Nephron (organoid): ENCODE data around the gene CDT1.
"Not testable (repeated sequence)": the region's sequence is repeated elsewhere in the genome, so short reads cannot be mapped to it uniquely, and the experiment has no call there.

Source experiments
- H3K27ac Mint-ChIP-seq, 3 experiments: 2 replicates each; pipeline ENCODE4 v1.8.0; 2020; ENCODE audit warnings: mixed read lengths in 3 of 3, mild to moderate bottlenecking in 2 of 3, moderate library complexity in 1 of 3
- H3K27me3 Mint-ChIP-seq: 2 replicates; pipeline ENCODE4 v1.8.0; 2021; ENCODE audit warnings: low read depth, mild to moderate bottlenecking, moderate library complexity, mixed read lengths
- H3K36me3 Mint-ChIP-seq: 2 replicates; pipeline ENCODE4 v1.8.0; 2020; ENCODE audit warnings: low read depth, mixed read lengths
- H3K4me1 Mint-ChIP-seq: 2 replicates; pipeline ENCODE4 v1.8.0; 2020; ENCODE audit warnings: mixed read lengths
- H3K4me3 Mint-ChIP-seq, 3 experiments: 2 replicates each; pipeline ENCODE4 v1.8.0; 2020; ENCODE audit warnings: mild to moderate bottlenecking in 3 of 3, mixed read lengths in 3 of 3, moderate library complexity in 2 of 3
- H3K9me3 Mint-ChIP-seq: 2 replicates; pipeline ENCODE4 v1.8.0; 2020; ENCODE audit warnings: mixed read lengths
- TF ChIP-seq, protein P1 (sequence below), 3 experiments: fragments of 200-600 bp; sonication (generic); IDR thresholded peaks; one replicate each; pipeline ENCODE4 v1.5.0; 2021; ENCODE audit warnings: antibody characterized with exemption in 3 of 3; ENCODE audit not compliant: unreplicated experiment in 3 of 3

CDT1 gene

DNA sequence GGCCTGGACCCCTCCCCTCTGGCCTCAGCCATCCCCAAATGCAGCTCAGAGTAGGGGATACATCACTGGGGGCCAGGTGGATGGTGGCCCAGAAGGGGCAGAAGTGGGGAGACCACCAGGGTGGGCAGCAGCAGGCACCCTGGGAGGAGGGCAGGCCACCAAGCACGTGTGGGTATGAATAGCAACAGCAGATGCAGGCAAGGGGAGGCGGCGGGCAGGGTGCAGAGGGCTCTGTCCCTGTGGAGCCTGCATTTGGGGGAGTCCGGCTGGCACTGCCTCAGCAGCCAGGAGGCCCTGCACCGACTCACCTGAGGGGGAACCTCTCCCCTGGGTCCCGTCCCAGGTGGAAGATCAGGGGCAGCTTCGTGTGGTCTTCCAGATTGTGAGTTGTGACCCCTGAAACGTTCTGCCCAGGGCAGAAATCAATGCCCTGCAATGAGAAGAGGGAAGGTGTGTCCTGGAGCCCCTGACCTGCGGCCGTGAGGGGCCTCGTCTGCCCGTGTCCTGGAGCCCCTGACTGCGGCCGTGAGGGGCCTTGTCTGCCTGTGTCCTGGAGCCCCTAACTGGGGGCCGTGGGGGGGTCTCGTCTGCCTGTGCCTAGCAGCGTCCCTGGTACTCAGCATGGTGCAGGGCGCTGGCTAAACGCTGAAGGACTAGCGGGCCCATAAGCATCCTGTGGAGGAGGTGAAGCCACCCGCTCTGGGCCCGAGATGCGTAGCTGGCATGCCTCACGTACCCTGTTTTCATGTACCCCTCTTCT is 18.9 kb downstream of the CDT1 start:
- no peak overlapping the region for H3K27ac Mint-ChIP-seq
- no peaks in the 10 kb centered on the region for H3K4me1 Mint-ChIP-seq
- no peaks in the 10 kb centered on the region for H3K27me3 Mint-ChIP-seq
- TF ChIP-seq, protein P1, sequence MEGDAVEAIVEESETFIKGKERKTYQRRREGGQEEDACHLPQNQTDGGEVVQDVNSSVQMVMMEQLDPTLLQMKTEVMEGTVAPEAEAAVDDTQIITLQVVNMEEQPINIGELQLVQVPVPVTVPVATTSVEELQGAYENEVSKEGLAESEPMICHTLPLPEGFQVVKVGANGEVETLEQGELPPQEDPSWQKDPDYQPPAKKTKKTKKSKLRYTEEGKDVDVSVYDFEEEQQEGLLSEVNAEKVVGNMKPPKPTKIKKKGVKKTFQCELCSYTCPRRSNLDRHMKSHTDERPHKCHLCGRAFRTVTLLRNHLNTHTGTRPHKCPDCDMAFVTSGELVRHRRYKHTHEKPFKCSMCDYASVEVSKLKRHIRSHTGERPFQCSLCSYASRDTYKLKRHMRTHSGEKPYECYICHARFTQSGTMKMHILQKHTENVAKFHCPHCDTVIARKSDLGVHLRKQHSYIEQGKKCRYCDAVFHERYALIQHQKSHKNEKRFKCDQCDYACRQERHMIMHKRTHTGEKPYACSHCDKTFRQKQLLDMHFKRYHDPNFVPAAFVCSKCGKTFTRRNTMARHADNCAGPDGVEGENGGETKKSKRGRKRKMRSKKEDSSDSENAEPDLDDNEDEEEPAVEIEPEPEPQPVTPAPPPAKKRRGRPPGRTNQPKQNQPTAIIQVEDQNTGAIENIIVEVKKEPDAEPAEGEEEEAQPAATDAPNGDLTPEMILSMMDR (IDR thresholded peaks at IDR 0.05; ENCODE audit: unreplicated experiment in 3 of 3), result no peak
- peaks cover 5% of the 10 kb centered on the region for H3K36me3 Mint-ChIP-seq
- H3K4me3 Mint-ChIP-seq, result no peak overlapping the region
- no peaks in the 10 kb centered on the region for H3K9me3 Mint-ChIP-seq

DNA sequence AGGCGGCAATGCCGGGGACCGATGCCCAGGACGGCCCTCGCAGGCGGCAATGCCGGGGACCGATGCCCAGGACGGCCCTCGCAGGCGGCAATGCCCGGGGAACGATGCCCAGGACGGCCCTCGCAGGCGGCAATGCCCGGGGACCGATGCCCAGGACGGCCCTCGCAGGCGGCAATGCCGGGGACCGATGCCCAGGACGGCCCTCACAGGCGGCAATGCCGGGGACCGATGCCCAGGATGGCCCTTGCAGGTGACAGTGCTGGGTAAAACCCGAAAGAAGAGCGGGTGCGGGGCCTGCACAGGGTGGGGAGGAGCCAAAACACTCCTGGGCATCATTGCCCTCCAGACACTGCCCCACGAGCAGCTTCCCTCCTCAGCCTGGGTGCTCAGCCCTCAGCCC is 20.1 kb downstream of the CDT1 start:
- not testable (repeated sequence) for H3K4me1 Mint-ChIP-seq, H3K4me3 Mint-ChIP-seq, H3K27me3 Mint-ChIP-seq, H3K9me3 Mint-ChIP-seq, H3K27ac Mint-ChIP-seq, H3K36me3 Mint-ChIP-seq

DNA sequence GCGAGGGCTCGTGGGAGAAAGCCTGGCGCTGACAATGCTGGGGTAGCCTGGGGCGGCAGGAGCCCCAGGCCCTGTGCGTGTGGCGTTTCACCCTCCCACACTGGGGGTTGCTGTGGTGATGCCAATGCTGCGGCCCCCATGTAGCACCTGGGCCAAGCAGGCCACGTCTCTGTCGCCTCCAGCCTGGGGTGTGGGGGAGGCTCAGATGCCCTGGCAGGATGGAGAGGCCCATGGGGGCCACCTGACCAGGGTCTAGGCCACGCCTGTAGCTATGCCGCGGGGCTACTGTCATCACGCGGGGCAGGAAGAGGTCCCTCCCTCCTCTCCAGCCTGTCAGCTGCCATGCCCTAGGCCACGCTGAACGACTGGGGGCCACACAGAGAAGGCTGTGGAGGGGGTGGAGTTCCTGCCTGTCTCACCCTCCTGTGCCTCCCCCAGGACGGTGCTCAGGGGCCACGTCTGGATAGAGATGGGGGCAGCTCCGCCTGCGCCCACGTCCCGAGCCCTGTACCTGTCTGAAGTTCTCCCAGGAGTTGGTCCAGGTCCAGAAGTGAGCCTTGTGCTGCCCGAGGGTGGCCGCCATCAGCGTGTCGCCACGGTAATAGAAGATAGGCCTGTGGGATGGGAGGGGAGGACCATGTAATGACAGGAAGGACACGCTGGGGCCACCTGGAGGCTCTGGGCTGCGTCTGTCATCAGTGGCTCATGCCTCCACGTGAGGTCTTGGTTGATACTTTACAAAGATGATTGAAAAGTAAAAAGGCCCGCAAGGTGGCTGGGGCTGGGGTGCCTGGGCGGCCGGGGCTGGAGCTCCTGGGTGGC is 20.9 kb downstream of the CDT1 start:
- Mint-ChIP-seq H3K36me3 (peaks cover 5% of the 10 kb centered on the region), H3K9me3 (no peaks in the 10 kb centered on the region), H3K4me3 (no peak overlapping the region), H3K27ac (no peak overlapping the region), H3K4me1 (no peaks in the 10 kb centered on the region), H3K27me3 (no peaks in the 10 kb centered on the region)
- TF ChIP-seq, protein P1 (IDR thresholded peaks at IDR 0.05; ENCODE audit: unreplicated experiment in 3 of 3), result no peak

DNA sequence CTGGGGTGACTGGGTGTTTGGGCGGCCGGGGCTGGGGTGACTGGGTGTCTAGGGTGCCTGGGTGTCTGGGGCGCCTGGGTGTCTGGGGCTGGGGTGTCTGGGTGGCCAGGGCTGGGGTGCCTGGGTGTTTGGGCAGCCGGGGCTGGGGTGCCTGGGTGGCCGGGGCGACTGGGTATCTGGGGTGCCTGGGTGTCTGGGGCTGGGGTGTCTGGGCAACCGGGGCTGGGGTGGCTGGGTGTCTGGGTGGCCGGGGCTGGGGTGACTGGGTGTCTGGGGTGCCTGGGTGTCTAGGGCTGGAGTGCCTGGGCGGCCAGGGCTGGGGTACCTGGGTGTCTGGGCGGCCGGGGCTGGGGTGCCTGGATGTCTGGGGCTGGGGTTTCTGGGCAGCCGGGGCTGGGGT is 21.6 kb downstream of the CDT1 start:
- Mint-ChIP-seq H3K4me1 (no peaks in the 10 kb centered on the region), H3K9me3 (no peaks in the 10 kb centered on the region), H3K4me3 (no peak overlapping the region), H3K36me3 (peaks cover 5% of the 10 kb centered on the region), H3K27ac (no peak overlapping the region), H3K27me3 (no peaks in the 10 kb centered on the region)
- TF ChIP-seq, protein P1 (IDR thresholded peaks at IDR 0.05; ENCODE audit: unreplicated experiment in 3 of 3), result no peak

DNA sequence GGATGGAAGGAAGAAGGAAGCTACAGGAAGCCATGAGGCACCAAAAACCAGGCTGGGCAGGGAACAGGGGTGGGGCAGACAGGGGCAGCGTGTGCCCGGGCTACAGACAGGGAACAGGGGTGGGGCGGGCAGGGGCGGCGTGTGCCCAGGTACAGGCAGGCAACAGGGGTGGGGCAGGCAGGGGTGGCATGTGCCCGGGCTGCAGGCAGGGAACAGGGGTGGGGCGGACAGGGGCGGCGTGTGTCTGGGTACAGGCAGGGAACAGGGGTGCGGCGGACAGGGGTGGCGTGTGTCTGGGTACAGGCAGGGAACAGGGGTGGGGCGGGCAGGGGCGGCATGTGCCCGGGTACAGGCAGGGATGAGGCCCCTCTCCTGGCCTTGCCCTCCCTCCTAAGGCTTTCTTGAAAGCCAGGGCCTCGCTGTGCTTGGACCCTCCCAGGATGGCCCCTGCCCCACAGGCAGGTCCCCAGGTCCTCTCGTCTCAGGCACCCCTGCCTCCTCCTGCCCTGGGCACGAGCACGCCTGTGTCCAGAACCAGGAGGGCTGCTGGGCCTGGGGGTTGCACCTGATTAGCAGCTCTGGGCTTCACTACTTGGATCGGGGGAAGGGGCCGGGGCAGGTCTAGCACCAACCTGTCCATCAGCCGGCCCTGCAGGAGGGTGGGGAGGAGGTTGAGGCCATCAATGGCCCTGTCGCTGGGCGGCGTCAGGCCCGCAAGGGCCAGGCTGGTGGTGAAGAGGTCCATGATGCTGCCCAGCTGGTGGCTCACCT is 22.7 kb downstream of the CDT1 start:
- Mint-ChIP-seq H3K27ac (no peak overlapping the region), H3K4me3 (no peak overlapping the region), H3K4me1 (no peaks in the 10 kb centered on the region)

More for the DNA sequence above, 22.7 kb downstream of the CDT1 start:
- H3K9me3 Mint-ChIP-seq, result no peaks in the 10 kb centered on the region
- H3K36me3 Mint-ChIP-seq, result peaks cover 5% of the 10 kb centered on the region
- TF ChIP-seq, protein P1 (IDR thresholded peaks at IDR 0.05; ENCODE audit: unreplicated experiment in 3 of 3), result no peak
- H3K27me3 Mint-ChIP-seq, result no peaks in the 10 kb centered on the region
